HL-60 (cell line): ENCODE measurements around the gene CARMIL1.

Experiments used
- CTCF ChIP-seq: IDR thresholded peaks from one replicate; pipeline ENCODE4 v1.5.1; 2011; ENCODE audit warnings: low read length, control low read depth, inconsistent platforms; ENCODE audit not compliant: insufficient read depth
- POLR2AphosphoS5 ChIP-seq: IDR thresholded peaks from 2 replicates; pipeline ENCODE4 v1.6.1; 2012; ENCODE audit warnings: low read depth
- REST ChIP-seq: IDR thresholded peaks from 2 replicates; pipeline ENCODE4 v1.6.1; 2012; ENCODE audit warnings: low read depth; ENCODE audit not compliant: insufficient replicate concordance
- SPI1 ChIP-seq: IDR thresholded peaks from 2 replicates; pipeline ENCODE4 v1.6.1; 2012; ENCODE audit warnings: low read depth, mild to moderate bottlenecking, borderline replicate concordance

DNA sequence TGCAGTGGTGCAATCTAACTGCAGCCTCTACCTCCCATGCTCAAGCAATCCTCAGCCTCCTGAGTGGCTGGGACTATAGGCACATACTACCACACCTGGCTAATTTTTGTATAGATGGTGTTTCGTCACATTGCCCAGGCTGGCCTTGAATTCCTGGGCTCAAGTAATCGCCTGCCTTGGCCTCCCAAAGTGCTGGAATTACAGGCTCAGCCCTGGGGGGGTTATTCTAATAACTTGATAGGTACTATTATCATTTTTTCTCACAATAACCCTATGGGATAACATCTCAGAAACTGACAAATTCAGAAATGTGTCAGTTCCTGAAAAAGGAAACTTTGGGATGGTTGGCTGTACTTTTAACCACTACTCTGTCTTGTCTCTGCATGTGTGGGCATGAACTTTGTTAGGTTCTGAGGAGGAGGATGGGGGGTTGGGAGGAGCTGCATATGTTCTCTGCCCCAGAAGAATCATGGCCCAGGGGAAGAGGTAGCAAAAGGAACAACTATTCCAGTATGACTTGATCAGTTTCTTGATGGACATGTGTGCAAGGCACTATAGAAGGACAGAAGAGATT lies 169.9 kb downstream of the CARMIL1 start:
- TF ChIP-seq CTCF (no peak), SPI1 (no peak), POLR2AphosphoS5 (no peak), REST (no peak)
